MCF 10A (cell line): ENCODE data around the gene COQ5. TPM values are rescaled to one million over a fixed set of nuclear protein-coding genes. Genes with fewer than 3 reads are reported as not detected.
A peak's percentile ranks its signal among the peaks of the same experiment; 100 is the strongest.

ENCODE experiments used
- BruUV-seq: library from RNA; stranded (reverse); fragments of 400-500 nt; replicated peaks from 2 replicates; lab custom pipeline; 2021; lab: Mats Ljungman, UMichigan
- CTCF ChIA-PET: fragments of 300-600 bp; sonication (Branson Sonifier 250); formaldehyde crosslinking; extraction: SDS; loops from one replicate; lab custom pipeline; 2021; ENCODE audit warnings: antibody characterized with exemption, inconsistent platforms; lab: Yijun Ruan, JAX
- POLR2A ChIA-PET: fragments of 300-600, 350-650 bp; sonication (Branson Sonifier 250); formaldehyde crosslinking; extraction: SDS; loops from one replicate; lab custom pipeline; 2020; ENCODE audit warnings: antibody characterized with exemption, inconsistent platforms; lab: Yijun Ruan, JAX
- DNase-seq: peaks from one replicate; pipeline ENCODE4 v3.0.0-alpha.2; 2018; ENCODE audit not compliant: unreplicated experiment
- H3K27ac Mint-ChIP-seq: one replicate; pipeline ENCODE4 v1.8.0; 2022; ENCODE audit warnings: mild to moderate bottlenecking, low read depth, mixed read lengths; ENCODE audit not compliant: unreplicated experiment
- H3K27me3 Mint-ChIP-seq: one replicate; pipeline ENCODE4 v1.8.0; 2022; ENCODE audit warnings: mixed read lengths; ENCODE audit not compliant: insufficient read depth, unreplicated experiment
- H3K36me3 Mint-ChIP-seq: one replicate; pipeline ENCODE4 v1.8.0; 2022; ENCODE audit warnings: mild to moderate bottlenecking, moderate library complexity, mixed read lengths; ENCODE audit not compliant: insufficient read depth, unreplicated experiment
- H3K4me1 Mint-ChIP-seq: one replicate; pipeline ENCODE4 v1.8.0; 2022; ENCODE audit warnings: mixed read lengths; ENCODE audit not compliant: insufficient read depth, unreplicated experiment
- H3K4me3 Mint-ChIP-seq: one replicate; pipeline ENCODE4 v1.8.0; 2022; ENCODE audit warnings: mild to moderate bottlenecking, moderate library complexity, mixed read lengths; ENCODE audit not compliant: unreplicated experiment
- H3K9me3 Mint-ChIP-seq: one replicate; pipeline ENCODE4 v1.8.0; 2022; ENCODE audit warnings: mixed read lengths; ENCODE audit not compliant: unreplicated experiment
- intact Hi-C: fragments of 100-400 bp; cut with micrococcal nuclease; formaldehyde crosslinking; loops from 2 replicates; pipeline ENCODE4 v1.14.1; 2022
- total RNA-seq: library from RNA; stranded (reverse); gene quantifications from 2 replicates; pipeline ENCODE4 v1.2.3, GENCODE V29; 2022
- TF ChIP-seq, protein P1 (sequence below): fragments of 200-600 bp; IDR thresholded peaks from one replicate; pipeline ENCODE4 v1.8.0; 2022; ENCODE audit warnings: antibody characterized with exemption, mild to moderate bottlenecking; ENCODE audit not compliant: unreplicated experiment

Gene COQ5
- total RNA-seq, 1 experiment from 2014 or later, result 22.9 TPM

DNA sequence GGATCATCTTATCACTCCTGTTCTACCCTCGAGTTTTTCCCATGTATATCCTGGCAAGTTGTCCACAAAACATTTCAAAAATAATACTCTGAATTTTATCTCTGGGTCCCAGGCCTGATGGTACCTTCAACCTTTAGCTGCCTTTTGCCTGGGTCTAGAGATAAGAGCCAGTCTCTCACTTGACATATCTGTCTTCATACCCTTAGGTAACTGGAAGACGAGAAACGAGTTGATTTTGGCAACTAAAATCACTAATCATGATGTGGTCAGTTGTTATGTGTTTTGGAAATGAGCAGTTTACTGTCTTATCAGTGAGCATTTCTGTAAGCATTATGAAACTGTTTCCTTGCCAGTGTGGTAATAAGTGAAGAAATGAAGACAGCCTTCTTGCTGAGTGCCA is 11.5 kb upstream of the COQ5 start:
- BruUV-seq, result no TSS peak
- peaks cover 26% of the 10 kb centered on the region for H3K4me1 Mint-ChIP-seq
- TF ChIP-seq, protein P1, sequence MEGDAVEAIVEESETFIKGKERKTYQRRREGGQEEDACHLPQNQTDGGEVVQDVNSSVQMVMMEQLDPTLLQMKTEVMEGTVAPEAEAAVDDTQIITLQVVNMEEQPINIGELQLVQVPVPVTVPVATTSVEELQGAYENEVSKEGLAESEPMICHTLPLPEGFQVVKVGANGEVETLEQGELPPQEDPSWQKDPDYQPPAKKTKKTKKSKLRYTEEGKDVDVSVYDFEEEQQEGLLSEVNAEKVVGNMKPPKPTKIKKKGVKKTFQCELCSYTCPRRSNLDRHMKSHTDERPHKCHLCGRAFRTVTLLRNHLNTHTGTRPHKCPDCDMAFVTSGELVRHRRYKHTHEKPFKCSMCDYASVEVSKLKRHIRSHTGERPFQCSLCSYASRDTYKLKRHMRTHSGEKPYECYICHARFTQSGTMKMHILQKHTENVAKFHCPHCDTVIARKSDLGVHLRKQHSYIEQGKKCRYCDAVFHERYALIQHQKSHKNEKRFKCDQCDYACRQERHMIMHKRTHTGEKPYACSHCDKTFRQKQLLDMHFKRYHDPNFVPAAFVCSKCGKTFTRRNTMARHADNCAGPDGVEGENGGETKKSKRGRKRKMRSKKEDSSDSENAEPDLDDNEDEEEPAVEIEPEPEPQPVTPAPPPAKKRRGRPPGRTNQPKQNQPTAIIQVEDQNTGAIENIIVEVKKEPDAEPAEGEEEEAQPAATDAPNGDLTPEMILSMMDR, result no peak
- intact Hi-C loops, result no loop called here
- no peaks in the 10 kb centered on the region for H3K9me3 Mint-ChIP-seq
- no peak overlapping the region for H3K27ac Mint-ChIP-seq
- ChIA-PET CTCF (interaction anchor here (0.9 kb wide), 1 partner anchor 174 kb away, joined by 3 read pairs; no protein-coding TSS in a partner anchor), POLR2A (interaction anchor here (3.6 kb wide), 1 partner anchor 11 kb away, joined by 42 read pairs; the partner anchor contains the start of gene COQ5)
- no peak for DNase-seq
- H3K27me3 Mint-ChIP-seq, result no peaks in the 10 kb centered on the region
- peaks cover 50% of the 10 kb centered on the region for H3K36me3 Mint-ChIP-seq
- H3K4me3 Mint-ChIP-seq, result no peak overlapping the region

DNA sequence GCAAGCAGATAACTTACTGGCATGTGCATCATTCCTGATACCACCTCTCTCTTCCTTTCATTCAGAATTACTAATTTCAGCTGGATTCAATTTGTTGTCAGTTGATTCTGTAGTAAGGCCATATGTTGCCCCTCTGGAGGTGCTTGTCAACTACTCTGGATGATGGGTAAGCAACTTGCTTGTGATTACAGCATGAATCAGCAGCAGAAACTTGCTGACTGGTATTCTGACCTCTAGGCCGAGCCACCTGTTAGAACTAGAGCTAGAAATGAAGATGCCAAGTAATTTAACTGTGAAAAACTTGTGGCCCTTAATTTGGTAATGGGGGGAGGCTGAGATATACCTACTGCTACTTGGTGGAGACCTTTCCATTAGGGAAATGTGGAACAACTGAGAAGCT is 10.3 kb upstream of the COQ5 start:
- ChIA-PET CTCF (interaction anchor here (0.5 to 0.8 kb wide), 5 partner anchors 31 to 1354 kb away, joined by 3 to 4 read pairs (median 3); no protein-coding TSS in a partner anchor), POLR2A (interaction anchor here (0.5 to 3.6 kb wide), 7 partner anchors 10 to 71 kb away, joined by 3 to 42 read pairs (median 4); partner anchors contain the start of gene COQ5)
- Mint-ChIP-seq H3K4me1 (peaks cover 26% of the 10 kb centered on the region), H3K4me3 (no peak overlapping the region), H3K9me3 (no peaks in the 10 kb centered on the region), H3K27me3 (no peaks in the 10 kb centered on the region), H3K27ac (peak overlapping the region; percentile 66), H3K36me3 (peaks cover 58% of the 10 kb centered on the region)
- intact Hi-C loops, result no loop called here
- TF ChIP-seq, protein P1, result no peak
- no peak for DNase-seq
- no TSS peak for BruUV-seq

DNA sequence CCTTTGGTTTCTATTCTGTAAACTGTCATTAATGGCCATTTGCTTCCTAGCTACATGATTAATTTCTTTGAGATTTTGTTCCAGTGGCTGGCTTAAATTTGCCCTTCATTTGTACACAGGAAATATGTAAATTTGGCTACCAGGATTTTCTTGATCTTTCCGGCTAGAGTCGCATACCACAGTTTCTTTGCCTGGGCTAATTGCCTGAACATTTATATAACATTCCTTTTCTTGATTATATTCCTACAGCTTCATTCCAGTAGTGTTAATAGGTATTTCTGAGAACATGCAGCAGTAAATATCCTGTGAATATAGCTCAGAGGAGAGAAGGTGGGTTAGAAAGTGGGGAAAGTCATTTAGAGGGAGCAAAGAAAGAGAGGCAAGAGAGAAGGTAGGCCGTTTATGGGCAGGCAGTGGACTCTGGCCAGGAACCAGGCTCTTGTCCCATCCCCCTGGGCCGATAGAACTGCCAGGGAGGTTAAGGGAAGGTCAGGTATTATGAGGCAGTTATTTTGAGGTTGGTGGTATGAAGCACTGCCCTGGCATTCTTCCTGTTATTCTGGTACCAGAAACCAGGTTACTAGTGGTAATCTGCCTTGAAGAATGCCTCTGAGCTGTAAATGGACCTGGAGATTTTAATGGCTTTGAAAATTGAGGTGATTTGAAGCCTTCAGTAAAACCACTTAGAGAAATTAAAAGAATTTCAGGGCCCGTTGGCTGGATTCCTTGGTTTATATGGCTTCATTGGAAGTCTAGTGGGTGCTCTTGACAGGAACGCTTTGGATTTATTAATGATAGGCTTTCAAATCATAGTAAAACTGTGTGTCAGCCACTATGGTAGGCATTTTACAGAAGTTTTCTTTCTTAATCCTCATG is 9.6 kb upstream of the COQ5 start:
- peak; percentile 57 for DNase-seq
- Mint-ChIP-seq H3K4me1 (peaks cover 26% of the 10 kb centered on the region), H3K9me3 (no peaks in the 10 kb centered on the region), H3K27me3 (no peaks in the 10 kb centered on the region), H3K27ac (peak overlapping the region; percentile 66), H3K36me3 (peaks cover 50% of the 10 kb centered on the region), H3K4me3 (peak overlapping the region; percentile 86)
- BruUV-seq, result no TSS peak
- intact Hi-C loops, result no loop called here
- ChIA-PET CTCF (interaction anchor here (0.6 to 0.8 kb wide), 5 partner anchors 64 to 1355 kb away, joined by 3 to 5 read pairs (median 3); no protein-coding TSS in a partner anchor), POLR2A (interaction anchor here (0.5 to 4.3 kb wide), 12 partner anchors 9 to 366 kb away, joined by 3 to 42 read pairs (median 4); partner anchors contain the start of genes COQ5 and POP5)
- TF ChIP-seq, protein P1, result no peak

- H3K36me3 Mint-ChIP-seq, result peaks cover 46% of the 10 kb centered on the region
- TF ChIP-seq, protein P1, result no peak
- no peak for DNase-seq
- ChIA-PET CTCF (interaction anchor here (0.8 kb wide), 2 partner anchors 63 to 434 kb away, joined by 3 to 5 read pairs; no protein-coding TSS in a partner anchor), POLR2A (interaction anchor here (0.7 to 4.3 kb wide), 9 partner anchors 8 to 170 kb away, joined by 3 to 42 read pairs (median 4); partner anchors contain the start of genes COQ5 and POP5)
- intact Hi-C loops, result no loop called here
- H3K27me3 Mint-ChIP-seq, result no peaks in the 10 kb centered on the region
- H3K4me1 Mint-ChIP-seq, result peaks cover 26% of the 10 kb centered on the region
- no TSS peak for BruUV-seq
- no peaks in the 10 kb centered on the region for H3K9me3 Mint-ChIP-seq
- H3K27ac Mint-ChIP-seq, result peak overlapping the region; percentile 66
- H3K4me3 Mint-ChIP-seq, result peak overlapping the region; percentile 86
Measured at GRCh38 chr12:120537856-120538220, 8.9 kb upstream of the COQ5 start.
